ENCODE measurements around the gene SPOCK1.

GRCh38 chr5:137340881-137341280 is 158.2 kb downstream of the SPOCK1 start:
- TF ChIP-seq CTCF (conservative IDR thresholded peaks at IDR 0.05; ENCODE audit: low read depth, low read length) (no peak), BHLHE40 (IDR thresholded peaks at IDR 0.05; ENCODE audit: low read depth, low read length) (no peak), RAD21 (IDR thresholded peaks at IDR 0.05; ENCODE audit: low read length) (no peak), ELK1 (IDR thresholded peaks at IDR 0.05; ENCODE audit: borderline replicate concordance, low read depth, low read length) (no peak), POLR2A (IDR thresholded peaks at IDR 0.05; ENCODE audit: low read depth, low read length) (no peak), MXI1 (IDR thresholded peaks at IDR 0.05; ENCODE audit: borderline replicate concordance, low read depth, low read length) (no peak), RCOR1 (IDR thresholded peaks at IDR 0.05; ENCODE audit: insufficient replicate concordance, low read length) (no peak), SMC3 (IDR thresholded peaks at IDR 0.05; ENCODE audit: low read depth, low read length) (no peak), CHD1 (IDR thresholded peaks at IDR 0.05; ENCODE audit: low read depth, low read length) (no peak), USF2 (IDR thresholded peaks at IDR 0.05; ENCODE audit: low read depth, low read length) (no peak), RFX5 (IDR thresholded peaks at IDR 0.05; ENCODE audit: low read depth, low read length) (no peak), CEBPB (IDR thresholded peaks at IDR 0.05; ENCODE audit: low read depth, low read length) (no peak), MAFK (IDR thresholded peaks at IDR 0.05; ENCODE audit: low read depth, low read length) (no peak), MAZ (IDR thresholded peaks at IDR 0.05; ENCODE audit: borderline replicate concordance, low read depth, low read length) (no peak)

All from IMR-90 (cell line).